Lung (tissue), 12 donors: ENCODE results near the gene IGSF9. TPM values are rescaled to one million over a fixed set of nuclear protein-coding genes. Genes with fewer than 3 reads are reported as not detected.

Experiments used
- ATAC-seq: fragments of 200-7000 bp; cut with Tn5 transposase; one replicate; pipeline ENCODE4 v1.9.1; 2020; ENCODE audit warnings: moderate number of reproducible peaks; ENCODE audit not compliant: insufficient read depth, low FRiP score
- DNase-seq, 3 donors: peaks; one replicate each; pipeline ENCODE4 v3.0.0-alpha.2; 2013 to 2017
- H3K27ac ChIP-seq, 2 donors: one replicate each; pipeline ENCODE4 v1.5.1; 2013; ENCODE audit warnings: mild to moderate bottlenecking in 2 of 2, moderate library complexity in 2 of 2, control low read depth in 1 of 2, inconsistent platforms in 1 of 2, low read depth in 1 of 2, low read length in 1 of 2
- H3K27me3 ChIP-seq, 3 donors: one replicate each; pipeline ENCODE4 v1.5.1; 2013; ENCODE audit warnings: low read length in 2 of 3; ENCODE audit not compliant: control insufficient read depth in 3 of 3, insufficient read depth in 3 of 3
- H3K36me3 ChIP-seq, 4 donors: one replicate each; pipeline ENCODE4 v1.5.1; 2013; ENCODE audit warnings: low read length in 4 of 4, mild to moderate bottlenecking in 1 of 4, moderate library complexity in 1 of 4; ENCODE audit not compliant: control insufficient read depth in 4 of 4, insufficient read depth in 4 of 4
- H3K4me1 ChIP-seq, 5 donors: one replicate each; pipeline ENCODE4 v1.5.1; 2013; ENCODE audit warnings: low read length in 5 of 5, mild to moderate bottlenecking in 2 of 5, moderate library complexity in 1 of 5; ENCODE audit not compliant: control insufficient read depth in 5 of 5, insufficient read depth in 5 of 5
- H3K4me3 ChIP-seq: one replicate; pipeline ENCODE4 v1.5.1; 2013; ENCODE audit warnings: mild to moderate bottlenecking, control low read depth, moderate library complexity
- H3K9ac ChIP-seq, 2 donors: one replicate each; pipeline ENCODE4 v1.5.1; 2013; ENCODE audit warnings: low read length in 2 of 2, control low read depth in 1 of 2; ENCODE audit not compliant: insufficient read depth in 1 of 2
- H3K9me3 ChIP-seq, 4 donors: one replicate each; pipeline ENCODE4 v1.5.1; 2013; ENCODE audit warnings: low read length in 3 of 4, mild to moderate bottlenecking in 1 of 4, moderate library complexity in 1 of 4; ENCODE audit not compliant: control insufficient read depth in 4 of 4, insufficient read depth in 3 of 4
- CTCF ChIP-seq: IDR thresholded peaks from 2 replicates; pipeline ENCODE4 v1.5.1; 2012; ENCODE audit warnings: mild to moderate bottlenecking; ENCODE audit errors: control extremely low read depth, extremely low read depth
- WGBS, 2 donors: extraction: QIAGEN DNeasy Blood & Tissue Kit; methylation state at CpG; one replicate each; pipeline ENCODE4 v1.1.7; 2013; 5-methylcytosine and 5-hydroxymethylcytosine counted together
- polyA plus RNA-seq, 2 donors: library from polyadenylated mRNA; stranded (reverse); fragments of 200-250 nt; gene quantifications; one replicate each; pipeline ENCODE4 v1.2.1, GENCODE V29; 2013
- total RNA-seq, 2 donors: library from RNA; depleted of rRNA in 1 of 2; stranded (reverse); fragments of >200 nt in 1 of 2; gene quantifications; one replicate each; pipeline ENCODE4 v1.2.1, GENCODE V29; 2014 to 2021
- donor health status: control.
- donor health status: control.
- donor health status: Bipolar disorder and iron deficiency.
- donor health status: healthy.
- donor health status: DM: yes; HTN: yes; CAD: no.

The IGSF9 gene
- total and polyA plus RNA-seq, 4 donors = 1.4 to 4.9 (median 2.0) TPM

- Histone ChIP-seq H3K9me3 (no peaks in the 10 kb centered on the region), H3K4me3 (no peak overlapping the region), H3K4me1 (peaks cover 0 to 8% (median 4%) of the 10 kb centered on the region in 5 donors), H3K27me3 (no peaks in the 10 kb centered on the region), H3K27ac (no peak overlapping the region), H3K9ac (no peak overlapping the region), H3K36me3 (no peaks in the 10 kb centered on the region)
- WGBS, 2 donors = 93 to 100% methylated on average over 3 of the region's 3 CpGs
- TF ChIP-seq CTCF = no peak
- ATAC-seq (no peak), DNase-seq (no peak)
Measured at GRCh38 chr1:159931795-159932173, 13.6 kb downstream of the IGSF9 start.

- 91% methylated on average over 13 of the region's 13 CpGs for WGBS, 2 donors
- no peak overlapping the region for H3K9ac ChIP-seq
Measured at GRCh38 chr1:159931101-159931794, 14.2 kb downstream of the IGSF9 start.

GRCh38 chr1:159930634-159931033 lies 14.8 kb downstream of the IGSF9 start:
- no peak for ATAC-seq

More at GRCh38 chr1:159931101-159931794, 14.2 kb downstream of the IGSF9 start:
- Histone ChIP-seq H3K4me3 (no peak overlapping the region), H3K27me3 (no peaks in the 10 kb centered on the region), H3K27ac (no peak overlapping the region), H3K36me3 (no peaks in the 10 kb centered on the region), H3K9me3 (no peaks in the 10 kb centered on the region), H3K4me1 (peaks cover 0 to 5% (median 0%) of the 10 kb centered on the region in 5 donors)
- TF ChIP-seq CTCF = no peak
- no peak for ATAC-seq
- no peak for DNase-seq

More at GRCh38 chr1:159930634-159931033, 14.8 kb downstream of the IGSF9 start:
- H3K9me3 ChIP-seq = no peaks in the 10 kb centered on the region
- 97 to 98% methylated on average over 8 of the region's 8 CpGs for WGBS, 2 donors
- H3K36me3 ChIP-seq = no peaks in the 10 kb centered on the region
- no peak for TF ChIP-seq CTCF
- H3K4me1 ChIP-seq = peaks cover 0 to 11% (median 0%) of the 10 kb centered on the region in 5 donors
- H3K4me3 ChIP-seq = no peak overlapping the region
- H3K9ac ChIP-seq = no peak overlapping the region
- no peak for DNase-seq
- no peaks in the 10 kb centered on the region for H3K27me3 ChIP-seq
- no peak overlapping the region for H3K27ac ChIP-seq
